Measurements from ENCODE around the gene RAB11FIP3. TPM values are rescaled to one million over a fixed set of nuclear protein-coding genes. Genes with fewer than 3 reads are reported as not detected.

RAB11FIP3 gene
- total and polyA plus RNA-seq, 2 of the 13 experiments (the other 11 are each of a cell fraction or from before 2014, with no cell fraction given) = 34.3 to 57.6 TPM

DNA sequence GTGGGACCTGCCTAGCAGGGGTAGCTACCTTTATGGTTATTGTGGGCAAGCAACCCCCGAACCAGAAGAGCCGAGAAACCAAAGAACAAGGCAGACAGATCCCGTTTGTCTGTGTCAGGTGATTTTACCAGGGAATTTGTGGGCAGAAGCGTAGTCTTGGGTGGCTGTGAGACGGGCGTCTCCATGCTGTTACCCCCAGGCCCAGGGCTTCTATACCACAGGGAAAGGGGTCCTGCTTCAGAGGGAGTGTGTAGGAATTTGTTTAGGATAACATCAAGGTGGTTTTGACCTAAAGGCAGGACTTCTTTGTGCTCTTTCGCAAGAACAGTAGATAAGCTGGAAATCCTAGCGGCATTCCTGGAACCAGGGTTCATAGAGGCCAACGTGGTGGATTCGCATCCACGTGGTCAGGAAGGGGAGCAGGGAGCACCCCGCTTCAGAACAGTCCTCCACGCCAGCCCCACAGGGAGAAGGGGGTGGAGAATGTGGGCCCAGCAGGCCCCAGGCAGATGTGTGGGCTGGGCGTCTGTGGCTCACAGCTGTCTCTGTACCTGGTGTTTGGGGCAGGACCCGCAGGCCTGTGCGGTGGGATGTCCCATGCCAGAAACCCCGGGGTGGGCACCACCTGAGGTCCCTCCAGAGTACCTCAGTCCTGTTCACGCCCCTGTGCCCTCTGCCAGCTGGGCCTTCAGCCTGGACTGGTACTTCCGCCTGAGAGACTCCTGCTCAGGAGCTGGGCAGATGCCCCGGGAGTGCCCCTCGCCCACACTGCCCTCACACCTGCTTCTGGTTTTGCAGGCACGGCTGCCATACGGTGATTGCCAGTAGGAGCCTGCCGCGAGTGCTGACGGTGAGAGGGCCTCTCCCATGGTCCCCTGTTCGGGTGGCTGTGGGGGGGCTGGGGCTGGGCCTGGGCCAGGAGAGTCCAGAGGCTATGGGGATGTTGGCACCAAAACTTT is 19.6 kb upstream of the RAB11FIP3 start (continued):
- TF ChIP-seq, protein P1, sequence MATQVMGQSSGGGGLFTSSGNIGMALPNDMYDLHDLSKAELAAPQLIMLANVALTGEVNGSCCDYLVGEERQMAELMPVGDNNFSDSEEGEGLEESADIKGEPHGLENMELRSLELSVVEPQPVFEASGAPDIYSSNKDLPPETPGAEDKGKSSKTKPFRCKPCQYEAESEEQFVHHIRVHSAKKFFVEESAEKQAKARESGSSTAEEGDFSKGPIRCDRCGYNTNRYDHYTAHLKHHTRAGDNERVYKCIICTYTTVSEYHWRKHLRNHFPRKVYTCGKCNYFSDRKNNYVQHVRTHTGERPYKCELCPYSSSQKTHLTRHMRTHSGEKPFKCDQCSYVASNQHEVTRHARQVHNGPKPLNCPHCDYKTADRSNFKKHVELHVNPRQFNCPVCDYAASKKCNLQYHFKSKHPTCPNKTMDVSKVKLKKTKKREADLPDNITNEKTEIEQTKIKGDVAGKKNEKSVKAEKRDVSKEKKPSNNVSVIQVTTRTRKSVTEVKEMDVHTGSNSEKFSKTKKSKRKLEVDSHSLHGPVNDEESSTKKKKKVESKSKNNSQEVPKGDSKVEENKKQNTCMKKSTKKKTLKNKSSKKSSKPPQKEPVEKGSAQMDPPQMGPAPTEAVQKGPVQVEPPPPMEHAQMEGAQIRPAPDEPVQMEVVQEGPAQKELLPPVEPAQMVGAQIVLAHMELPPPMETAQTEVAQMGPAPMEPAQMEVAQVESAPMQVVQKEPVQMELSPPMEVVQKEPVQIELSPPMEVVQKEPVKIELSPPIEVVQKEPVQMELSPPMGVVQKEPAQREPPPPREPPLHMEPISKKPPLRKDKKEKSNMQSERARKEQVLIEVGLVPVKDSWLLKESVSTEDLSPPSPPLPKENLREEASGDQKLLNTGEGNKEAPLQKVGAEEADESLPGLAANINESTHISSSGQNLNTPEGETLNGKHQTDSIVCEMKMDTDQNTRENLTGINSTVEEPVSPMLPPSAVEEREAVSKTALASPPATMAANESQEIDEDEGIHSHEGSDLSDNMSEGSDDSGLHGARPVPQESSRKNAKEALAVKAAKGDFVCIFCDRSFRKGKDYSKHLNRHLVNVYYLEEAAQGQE (IDR thresholded peaks at IDR 0.05; ENCODE audit: borderline replicate concordance in 1 of 2, low read depth in 1 of 2, low read length in 2 of 2) = peak in 1 of 2 experiments; percentile 57; a peak in 1 of 4 replicates
- TF ChIP-seq, protein P2, sequence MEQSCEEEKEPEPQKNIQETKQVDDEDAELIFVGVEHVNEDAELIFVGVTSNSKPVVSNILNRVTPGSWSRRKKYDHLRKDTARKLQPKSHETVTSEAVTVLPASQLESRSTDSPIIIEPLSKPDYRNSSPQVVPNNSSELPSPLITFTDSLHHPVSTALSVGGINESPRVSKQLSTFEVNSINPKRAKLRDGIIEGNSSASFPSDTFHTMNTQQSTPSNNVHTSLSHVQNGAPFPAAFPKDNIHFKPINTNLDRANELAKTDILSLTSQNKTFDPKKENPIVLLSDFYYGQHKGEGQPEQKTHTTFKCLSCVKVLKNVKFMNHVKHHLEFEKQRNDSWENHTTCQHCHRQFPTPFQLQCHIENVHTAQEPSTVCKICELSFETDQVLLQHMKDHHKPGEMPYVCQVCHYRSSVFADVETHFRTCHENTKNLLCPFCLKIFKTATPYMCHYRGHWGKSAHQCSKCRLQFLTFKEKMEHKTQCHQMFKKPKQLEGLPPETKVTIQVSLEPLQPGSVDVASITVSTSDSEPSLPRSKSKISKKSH (CRISPR knock-in tag; IDR thresholded peaks at IDR 0.05; ENCODE audit: borderline replicate concordance) = no peak
- TF ChIP-seq, protein P3, sequence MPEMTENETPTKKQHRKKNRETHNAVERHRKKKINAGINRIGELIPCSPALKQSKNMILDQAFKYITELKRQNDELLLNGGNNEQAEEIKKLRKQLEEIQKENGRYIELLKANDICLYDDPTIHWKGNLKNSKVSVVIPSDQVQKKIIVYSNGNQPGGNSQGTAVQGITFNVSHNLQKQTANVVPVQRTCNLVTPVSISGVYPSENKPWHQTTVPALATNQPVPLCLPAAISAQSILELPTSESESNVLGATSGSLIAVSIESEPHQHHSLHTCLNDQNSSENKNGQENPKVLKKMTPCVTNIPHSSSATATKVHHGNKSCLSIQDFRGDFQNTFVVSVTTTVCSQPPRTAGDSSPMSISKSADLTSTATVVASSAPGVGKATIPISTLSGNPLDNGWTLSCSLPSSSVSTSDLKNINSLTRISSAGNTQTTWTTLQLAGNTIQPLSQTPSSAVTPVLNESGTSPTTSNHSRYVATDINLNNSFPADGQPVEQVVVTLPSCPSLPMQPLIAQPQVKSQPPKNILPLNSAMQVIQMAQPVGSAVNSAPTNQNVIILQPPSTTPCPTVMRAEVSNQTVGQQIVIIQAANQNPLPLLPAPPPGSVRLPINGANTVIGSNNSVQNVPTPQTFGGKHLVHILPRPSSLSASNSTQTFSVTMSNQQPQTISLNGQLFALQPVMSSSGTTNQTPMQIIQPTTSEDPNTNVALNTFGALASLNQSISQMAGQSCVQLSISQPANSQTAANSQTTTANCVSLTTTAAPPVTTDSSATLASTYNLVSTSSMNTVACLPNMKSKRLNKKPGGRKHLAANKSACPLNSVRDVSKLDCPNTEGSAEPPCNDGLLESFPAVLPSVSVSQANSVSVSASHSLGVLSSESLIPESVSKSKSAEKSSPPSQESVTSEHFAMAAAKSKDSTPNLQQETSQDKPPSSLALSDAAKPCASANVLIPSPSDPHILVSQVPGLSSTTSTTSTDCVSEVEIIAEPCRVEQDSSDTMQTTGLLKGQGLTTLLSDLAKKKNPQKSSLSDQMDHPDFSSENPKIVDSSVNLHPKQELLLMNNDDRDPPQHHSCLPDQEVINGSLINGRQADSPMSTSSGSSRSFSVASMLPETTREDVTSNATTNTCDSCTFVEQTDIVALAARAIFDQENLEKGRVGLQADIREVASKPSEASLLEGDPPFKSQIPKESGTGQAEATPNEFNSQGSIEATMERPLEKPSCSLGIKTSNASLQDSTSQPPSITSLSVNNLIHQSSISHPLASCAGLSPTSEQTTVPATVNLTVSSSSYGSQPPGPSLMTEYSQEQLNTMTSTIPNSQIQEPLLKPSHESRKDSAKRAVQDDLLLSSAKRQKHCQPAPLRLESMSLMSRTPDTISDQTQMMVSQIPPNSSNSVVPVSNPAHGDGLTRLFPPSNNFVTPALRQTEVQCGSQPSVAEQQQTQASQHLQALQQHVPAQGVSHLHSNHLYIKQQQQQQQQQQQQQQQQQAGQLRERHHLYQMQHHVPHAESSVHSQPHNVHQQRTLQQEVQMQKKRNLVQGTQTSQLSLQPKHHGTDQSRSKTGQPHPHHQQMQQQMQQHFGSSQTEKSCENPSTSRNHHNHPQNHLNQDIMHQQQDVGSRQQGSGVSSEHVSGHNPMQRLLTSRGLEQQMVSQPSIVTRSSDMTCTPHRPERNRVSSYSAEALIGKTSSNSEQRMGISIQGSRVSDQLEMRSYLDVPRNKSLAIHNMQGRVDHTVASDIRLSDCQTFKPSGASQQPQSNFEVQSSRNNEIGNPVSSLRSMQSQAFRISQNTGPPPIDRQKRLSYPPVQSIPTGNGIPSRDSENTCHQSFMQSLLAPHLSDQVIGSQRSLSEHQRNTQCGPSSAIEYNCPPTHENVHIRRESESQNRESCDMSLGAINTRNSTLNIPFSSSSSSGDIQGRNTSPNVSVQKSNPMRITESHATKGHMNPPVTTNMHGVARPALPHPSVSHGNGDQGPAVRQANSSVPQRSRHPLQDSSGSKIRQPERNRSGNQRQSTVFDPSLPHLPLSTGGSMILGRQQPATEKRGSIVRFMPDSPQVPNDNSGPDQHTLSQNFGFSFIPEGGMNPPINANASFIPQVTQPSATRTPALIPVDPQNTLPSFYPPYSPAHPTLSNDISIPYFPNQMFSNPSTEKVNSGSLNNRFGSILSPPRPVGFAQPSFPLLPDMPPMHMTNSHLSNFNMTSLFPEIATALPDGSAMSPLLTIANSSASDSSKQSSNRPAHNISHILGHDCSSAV (CRISPR knock-in tag; IDR thresholded peaks at IDR 0.05; ENCODE audit: borderline replicate concordance) = no peak
- TF ChIP-seq PHF8 (CRISPR knock-in tag; IDR thresholded peaks at IDR 0.05) (peak; percentile 43; the same call in 1 of the 2 replicates), ZNF562 (CRISPR knock-in tag; IDR thresholded peaks at IDR 0.05; ENCODE audit: borderline replicate concordance) (no peak), ZSCAN30 (CRISPR knock-in tag; IDR thresholded peaks at IDR 0.05) (0 out of 2 replicates have a peak, but pooled peaks have one; percentile 13), ZFP62 (CRISPR knock-in tag; IDR thresholded peaks at IDR 0.05) (no peak)
- TF ChIP-seq, protein P4, sequence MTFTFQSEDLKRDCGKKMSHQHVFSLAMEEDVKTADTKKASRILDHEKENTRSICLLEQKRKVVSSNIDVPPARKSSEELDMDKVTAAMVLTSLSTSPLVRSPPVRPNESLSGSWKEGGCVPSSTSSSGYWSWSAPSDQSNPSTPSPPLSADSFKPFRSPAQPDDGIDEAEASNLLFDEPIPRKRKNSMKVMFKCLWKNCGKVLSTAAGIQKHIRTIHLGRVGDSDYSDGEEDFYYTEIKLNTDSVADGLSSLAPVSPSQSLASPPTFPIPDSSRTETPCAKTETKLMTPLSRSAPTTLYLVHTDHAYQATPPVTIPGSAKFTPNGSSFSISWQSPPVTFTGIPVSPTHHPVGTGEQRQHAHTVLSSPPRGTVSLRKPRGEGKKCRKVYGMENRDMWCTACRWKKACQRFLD (CRISPR knock-in tag; IDR thresholded peaks at IDR 0.05; ENCODE audit: borderline replicate concordance) = no peak
